K562 (cell line): ENCODE results near the gene VPS35L. TPM values are rescaled to one million over a fixed set of nuclear protein-coding genes. Genes with fewer than 3 reads are reported as not detected.
A peak's percentile ranks its signal among the peaks of the same experiment; 100 is the strongest.

ENCODE experiments used
- ATAC-seq: fragments of 200-7000 bp; cut with Tn5 transposase; 3 replicates; pipeline ENCODE4 v1.9.1; 2020; ENCODE audit warnings: moderate library complexity
- BruUV-seq: library from RNA; stranded (reverse); fragments of 400-500 nt; replicated peaks from 2 replicates; lab custom pipeline; 2021; lab: Mats Ljungman, UMichigan
- CTCF ChIA-PET: fragments of 300-600 bp; formaldehyde crosslinking; extraction: SDS; loops from one replicate; lab custom pipeline; 2021; ENCODE audit warnings: low intra/inter-chr PET ratio; lab: Yijun Ruan, JAX
- POLR2A ChIA-PET: fragments of 300-600, 350-650 bp; sonication (Branson Sonifier 250); formaldehyde crosslinking; extraction: SDS; loops from one replicate; lab custom pipeline; 2021; ENCODE audit warnings: antibody characterized with exemption, inconsistent platforms; lab: Yijun Ruan, JAX
- DNase-seq, 4 experiments: peaks; one replicate each; pipeline versions ENCODE4 v3.0.0 to v3.0.0-alpha.2; 2011 to 2018; ENCODE audit warnings: low spot score in 3 of 4, mixed read lengths in 3 of 4; ENCODE audit errors: extremely low read depth in 1 of 4
- FAIRE-seq: peaks from 2 replicates; lab custom pipeline; 2011; peaks lifted over from hg19 to GRCh38; lab: Jason Lieb, UNC
- H2AFZ ChIP-seq: 2 replicates; pipeline ENCODE4 v1.6.0; 2011; ENCODE audit warnings: low read depth, low read length, control low read depth, inconsistent platforms
- H3K27ac ChIP-seq: fragments of 200-600 bp; 3 replicates; pipeline ENCODE4 v1.8.0; 2011; ENCODE audit warnings: low read depth, mild to moderate bottlenecking, control low read depth, inconsistent platforms, low read length, moderate library complexity, mixed read lengths; ENCODE audit errors: extremely low read depth
- H3K27me3 ChIP-seq, 2 experiments: fragments of 300-600 bp in 1 of 2; 2 replicates in 1 of 2; 3 replicates in 1 of 2; pipeline versions ENCODE4 v1.6.0 to v1.8.0; 2011; ENCODE audit warnings: inconsistent platforms in 2 of 2, low read length in 2 of 2, mild to moderate bottlenecking in 1 of 2, mixed read lengths in 1 of 2, moderate library complexity in 1 of 2; ENCODE audit not compliant: control insufficient read depth in 2 of 2, insufficient read depth in 2 of 2
- H3K36me3 ChIP-seq: fragments of 300-600 bp; 3 replicates; pipeline ENCODE4 v1.8.0; 2011; ENCODE audit warnings: mild to moderate bottlenecking, low read length, inconsistent platforms; ENCODE audit not compliant: control insufficient read depth, insufficient read depth
- H3K4me1 ChIP-seq, 2 experiments: fragments of 200-600 bp in 1 of 2; replicated peaks in 1 of 2; 2 replicates in 1 of 2; 3 replicates in 1 of 2; pipeline versions ENCODE4 v1.5.1 to v1.8.0; 2011; ENCODE audit warnings: inconsistent platforms in 2 of 2, low read length in 2 of 2, mild to moderate bottlenecking in 1 of 2, mixed read lengths in 1 of 2, moderate library complexity in 1 of 2; ENCODE audit not compliant: control insufficient read depth in 2 of 2, insufficient read depth in 2 of 2
- H3K4me2 ChIP-seq: 2 replicates; pipeline ENCODE4 v1.6.1; 2011; ENCODE audit warnings: low read length, control low read depth, inconsistent platforms, mixed read lengths; ENCODE audit not compliant: insufficient read depth
- H3K4me3 ChIP-seq: fragments of 200-600 bp; sonication (generic), shearing (Covaris generic); 2 replicates; pipeline ENCODE4 v1.5.1; 2016; ENCODE audit warnings: control low read depth, inconsistent platforms
- H3K79me2 ChIP-seq: fragments of 200-600 bp; 3 replicates; pipeline ENCODE4 v1.8.0; 2011; ENCODE audit warnings: low read length, inconsistent platforms; ENCODE audit not compliant: control insufficient read depth, insufficient read depth
- H3K9ac ChIP-seq, 2 experiments: 2 replicates each; pipeline versions ENCODE4 v1.6.0 to v1.6.1; 2011; ENCODE audit warnings: low read depth in 2 of 2, low read length in 2 of 2, control low read depth in 1 of 2, inconsistent platforms in 1 of 2, mild to moderate bottlenecking in 1 of 2, mixed read lengths in 1 of 2; ENCODE audit not compliant: insufficient read depth in 1 of 2
- H3K9me1 ChIP-seq: one replicate; pipeline ENCODE4 v1.6.0; 2011; ENCODE audit warnings: inconsistent platforms, mild to moderate bottlenecking, low read length, moderate library complexity; ENCODE audit not compliant: control insufficient read depth, insufficient read depth
- H3K9me3 ChIP-seq: replicated peaks from 2 replicates; pipeline ENCODE4 v1.5.1; 2011; ENCODE audit warnings: low read depth, low read length, inconsistent platforms; ENCODE audit not compliant: control insufficient read depth, insufficient read depth
- H4K20me1 ChIP-seq: replicated peaks from 2 replicates; pipeline ENCODE4 v1.6.1; 2011; ENCODE audit warnings: low read length, inconsistent platforms, mixed read lengths; ENCODE audit not compliant: control insufficient read depth, insufficient read depth
- ARNT ChIP-seq, 2 experiments: fragments of 450-650 bp; IDR thresholded peaks; 2 replicates each; pipeline ENCODE4 v1.6.1; 2016; ENCODE audit warnings: mild to moderate bottlenecking in 1 of 2
- ATF7 ChIP-seq: fragments of 450-650 bp; IDR thresholded peaks from 2 replicates; pipeline ENCODE4 v1.7.1; 2014; ENCODE audit warnings: mild to moderate bottlenecking, moderate library complexity
- CEBPZ ChIP-seq: fragments of 150-350 bp; IDR thresholded peaks from 2 replicates; pipeline ENCODE4 v1.6.1; 2014; ENCODE audit warnings: low read depth, mild to moderate bottlenecking, low read length, borderline replicate concordance
- CHAMP1 ChIP-seq: fragments of 450-650 bp; IDR thresholded peaks from 2 replicates; pipeline ENCODE4 v1.6.1; 2016; ENCODE audit warnings: mild to moderate bottlenecking
- E2F3 ChIP-seq: fragments of 250-450 bp; sonication (Bioruptor Pico); IDR thresholded peaks from 2 replicates; pipeline ENCODE4 v1.4.0; 2020; ENCODE audit warnings: mild to moderate bottlenecking
- ELF2 ChIP-seq: fragments of 250-450 bp; sonication (Bioruptor Pico); IDR thresholded peaks from 2 replicates; pipeline ENCODE4 v1.5.0; 2021; ENCODE audit warnings: mild to moderate bottlenecking
- HOXB6 ChIP-seq: fragments of 250-450 bp; sonication (Bioruptor Pico); IDR thresholded peaks from 2 replicates; pipeline ENCODE4 v1.5.1; 2022; ENCODE audit warnings: mild to moderate bottlenecking, borderline replicate concordance
- SREBF1 ChIP-seq: fragments of 150-350 bp; IDR thresholded peaks from 2 replicates; pipeline ENCODE4 v1.6.1; 2014; ENCODE audit warnings: antibody characterized with exemption, low read depth, low read length, borderline replicate concordance
- TARDBP ChIP-seq: fragments of 450-650 bp; IDR thresholded peaks from 2 replicates; pipeline ENCODE4 v1.6.1; 2016
- THRA ChIP-seq: fragments of 450-650 bp; IDR thresholded peaks from 2 replicates; pipeline ENCODE4 v1.6.1; 2017; ENCODE audit warnings: mild to moderate bottlenecking, moderate library complexity
- ZBTB33 ChIP-seq: sonication (generic); formaldehyde crosslinking; IDR thresholded peaks from 2 replicates; pipeline ENCODE4 v1.8.1; 2023; ENCODE audit warnings: mild to moderate bottlenecking, missing genetic modification reagents
- ZNF445 ChIP-seq: fragments of 250-450 bp; sonication (Bioruptor Pico); IDR thresholded peaks from 2 replicates; pipeline ENCODE4 v1.4.0; 2020; ENCODE audit warnings: low read depth, mild to moderate bottlenecking, moderate library complexity
- ZNF561 ChIP-seq: fragments of 450-650 bp; formaldehyde crosslinking; conservative IDR thresholded peaks from 2 replicates; pipeline ENCODE4 v1.4.0; 2020; ENCODE audit warnings: mild to moderate bottlenecking, moderate library complexity
- ZNF778 ChIP-seq: fragments of 450-650 bp; formaldehyde crosslinking; IDR thresholded peaks from 2 replicates; pipeline ENCODE4 v1.4.0; 2020; ENCODE audit warnings: mild to moderate bottlenecking, moderate library complexity
- WGBS: fragments of 100-300 bp; shearing (Covaris generic); methylation state at CpG from one replicate; pipeline ENCODE4 v1.1.6; 2016; ENCODE audit warnings: low coverage, mixed read lengths; ENCODE audit not compliant: insufficient coverage; ENCODE audit errors: missing lambda C conversion rate; 5-methylcytosine and 5-hydroxymethylcytosine counted together
- in situ Hi-C: fragments of 300-500 bp; cut with MboI; formaldehyde crosslinking; loops from 4 replicates; pipeline ENCODE4 v1.15.0; 2018; ENCODE audit warnings: inconsistent platforms, mixed read lengths
- intact Hi-C: fragments of 100-400 bp; cut with micrococcal nuclease; formaldehyde crosslinking; loops from 2 replicates; pipeline ENCODE4 v1.14.2; 2022
- polyA plus RNA-seq, 8 experiments: library from polyadenylated mRNA; depleted of rRNA in 4 of 8; stranded (reverse) in 5 of 8; unstranded in 3 of 8; fragments of >200 nt; fragmentation: Nextera tagmentation in 2 of 8; fragmentation: Illumina TruSeq in 1 of 8; extraction: Ambion mirVana in 2 of 8; extraction: Trizol in 1 of 8; gene quantifications; 2 replicates each; pipeline versions ENCODE4 v1.2.1 to v1.2.3, GENCODE V29; 2011 to 2014; ENCODE audit warnings: inconsistent platforms in 1 of 8, missing spikeins in 1 of 8
- total RNA-seq, 7 experiments: library from RNA; depleted of rRNA in 6 of 7; stranded (reverse); fragments of >200 nt in 6 of 7; fragmentation: Illumina TruSeq in 2 of 7; extraction: Trizol in 2 of 7; gene quantifications; 2 replicates each; pipeline versions ENCODE4 v1.2.1 to v1.2.3, GENCODE V29; 2011 to 2021; ENCODE audit warnings: low replicate concordance in 1 of 7

The VPS35L gene
- total and polyA plus RNA-seq, 9 of the 15 experiments (the other 6 are each of a cell fraction or from before 2014, with no cell fraction given), result 10.2 to 30.4 (median 20.1) TPM

- H3K9ac ChIP-seq, result peak overlapping the region in 1 of 2 experiments; percentile 26; a peak in 1 of 4 replicates
- no peak overlapping the region for H3K4me2 ChIP-seq
- ChIA-PET POLR2A (no interaction called here), CTCF (no interaction called here)
- H3K27ac ChIP-seq, result no peak overlapping the region
- FAIRE-seq (no peak), ATAC-seq (no peak), DNase-seq (no peak)
- no peaks in the 10 kb centered on the region for H3K9me3 ChIP-seq
- no peaks in the 10 kb centered on the region for H3K79me2 ChIP-seq
- no peaks in the 10 kb centered on the region for H4K20me1 ChIP-seq
- H2AFZ ChIP-seq, result no peak overlapping the region
- H3K9me1 ChIP-seq, result no peaks in the 10 kb centered on the region
- no peak overlapping the region for H3K4me3 ChIP-seq
- in situ Hi-C loops, result no loop called here
- peaks cover 5% of the 10 kb centered on the region; the same call in 1 of the 3 replicates for H3K36me3 ChIP-seq
- intact Hi-C loops, result no loop called here
- no TSS peak for BruUV-seq
- 64% methylated on average over 8 of the region's 9 CpGs for WGBS
- no peaks in the 10 kb centered on the region for H3K4me1 ChIP-seq
- no peaks in the 10 kb centered on the region for H3K27me3 ChIP-seq
- no peak for TF ChIP-seq ZNF561 (CRISPR knock-in tag)
- TF ChIP-seq ATF7, result no peak
- no peak for TF ChIP-seq ELF2
- no peak for TF ChIP-seq TARDBP
- TF ChIP-seq HOXB6 (CRISPR knock-in tag), result no peak
- no peak for TF ChIP-seq ZNF445 (CRISPR knock-in tag)
- TF ChIP-seq ZBTB33 (CRISPR knock-in tag), result no peak
- TF ChIP-seq E2F3 (CRISPR knock-in tag), result no peak
- TF ChIP-seq ZNF778 (CRISPR knock-in tag), result no peak
- TF ChIP-seq CEBPZ, result no peak
- TF ChIP-seq THRA, result no peak
- no peak for TF ChIP-seq ARNT (IDR thresholded peaks at IDR 0.05)
- TF ChIP-seq CHAMP1, result no peak
- TF ChIP-seq SREBF1, result no peak
Observed at GRCh38 chr16:19573997-19574396, 18.5 kb downstream of the VPS35L start.
